Body of pancreas (tissue), 4 donors: ENCODE results near the gene SLC30A4. TPM values are rescaled to one million over a fixed set of nuclear protein-coding genes. Genes with fewer than 3 reads are reported as not detected.

Experiments used
- ATAC-seq: fragments of 150-250 bp; one replicate; pipeline ENCODE4 v1.9.1; 2016
- DNase-seq, 4 donors: peaks; one replicate each; pipeline ENCODE4 v3.0.0-alpha.2; 2019
- H3K27ac ChIP-seq, 4 donors: fragments of 200-600 bp; sonication (generic); 1 replicate in 3 of 4; 2 replicates in 1 of 4; pipeline versions ENCODE4 v1.5.1 to v1.6.1; 2016 to 2019; ENCODE audit warnings: mild to moderate bottlenecking in 1 of 4, mixed read lengths in 1 of 4, moderate library complexity in 1 of 4
- H3K27me3 ChIP-seq, 2 donors: fragments of 200-600 bp; sonication (generic); one replicate each; pipeline ENCODE4 v1.6.0; 2016; ENCODE audit warnings: mild to moderate bottlenecking in 1 of 2
- H3K36me3 ChIP-seq, 2 donors: fragments of 200-600 bp; sonication (generic); replicated peaks in 1 of 2; 2 replicates each; pipeline ENCODE4 v1.5.1; 2016; ENCODE audit warnings: low read depth in 2 of 2; ENCODE audit not compliant: insufficient read depth in 1 of 2
- H3K4me1 ChIP-seq: fragments of 200-600 bp; sonication (generic); one replicate; pipeline ENCODE4 v1.6.0; 2016
- H3K4me3 ChIP-seq, 2 donors: fragments of 200-600 bp; sonication (generic); 1 replicate in 1 of 2; 2 replicates in 1 of 2; pipeline ENCODE4 v1.5.1; 2016 to 2019
- H3K9me3 ChIP-seq, 3 donors: fragments of 200-600 bp; sonication (generic); 1 replicate in 2 of 3; 2 replicates in 1 of 3; pipeline ENCODE4 v1.5.1; 2016
- CTCF ChIP-seq, 7 experiments: fragments of 450-650 bp in 4 of 7; fragments of 200-600 bp in 3 of 7; sonication (generic) in 3 of 7; IDR thresholded peaks; one replicate each; pipeline ENCODE4 v1.5.1; 2016 to 2019; ENCODE audit warnings: antibody characterized with exemption in 7 of 7
- POLR2A ChIP-seq, 3 donors: fragments of 450-650 bp; IDR thresholded peaks; one replicate each; pipeline ENCODE4 v1.6.1; 2016; ENCODE audit warnings: antibody characterized with exemption in 3 of 3, mild to moderate bottlenecking in 2 of 3
- WGBS, 2 donors: methylation state at CpG; one replicate each; pipeline ENCODE4 v1.1.5; 2017; 5-methylcytosine and 5-hydroxymethylcytosine counted together
- intact Hi-C: fragments of 100-400 bp; cut with DNase I; formaldehyde crosslinking; loops from one replicate; pipeline ENCODE4 v1.15.1; 2023
- total RNA-seq, 2 donors: library from RNA; depleted of rRNA; stranded (reverse); fragments of >200 nt; gene quantifications; one replicate each; pipeline ENCODE4 v1.1.0, GENCODE V29; 2016

The SLC30A4 gene
- total RNA-seq, 2 donors from 2014 or later = 2.0 to 2.6 TPM

DNA sequence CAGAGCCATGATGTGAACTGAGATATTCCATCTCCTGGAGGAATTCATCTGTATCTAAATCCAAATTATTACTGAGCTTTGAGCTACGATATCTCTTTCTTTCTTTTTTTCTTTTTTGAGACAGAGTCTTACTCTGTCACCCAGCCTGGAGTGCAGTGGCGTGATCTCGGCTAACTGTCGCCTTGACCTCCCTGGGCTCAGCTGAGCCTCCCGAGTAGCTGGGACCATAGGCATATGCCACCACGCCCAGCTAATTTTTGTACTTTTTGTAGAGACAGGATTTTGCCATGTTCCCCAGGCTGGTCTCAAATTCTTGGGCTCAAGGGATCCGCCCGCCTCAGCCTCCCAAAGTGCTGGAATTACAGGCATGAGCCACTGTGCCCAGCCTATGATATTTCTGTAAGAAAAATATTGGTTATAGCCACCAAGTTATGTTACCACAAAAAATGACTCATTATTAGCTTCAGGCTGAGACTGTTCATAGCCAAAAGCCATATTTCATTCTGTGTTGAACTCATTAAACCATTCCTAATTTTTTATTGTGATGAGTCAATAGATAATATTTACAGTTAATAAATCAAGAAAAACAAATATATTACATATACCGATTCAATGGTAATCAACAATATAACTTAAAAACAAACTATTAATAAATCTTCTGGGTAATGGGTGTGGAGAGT, 27.1 kb upstream of the SLC30A4 start:
- ATAC-seq = no peak
- no peaks in the 10 kb centered on the region for H3K4me1 ChIP-seq
- H3K36me3 ChIP-seq = no peaks in the 10 kb centered on the region
- intact Hi-C loops = no loop called here
- 83 to 90% methylated on average over 9 of the region's 9 CpGs for WGBS, 2 donors
- H3K9me3 ChIP-seq = no peaks in the 10 kb centered on the region
- TF ChIP-seq POLR2A (IDR thresholded peaks at IDR 0.05) (no peak), CTCF (IDR thresholded peaks at IDR 0.05) (no peak)
- H3K27ac ChIP-seq = no peak overlapping the region
- no peak for DNase-seq
- no peaks in the 10 kb centered on the region for H3K27me3 ChIP-seq
- no peak overlapping the region for H3K4me3 ChIP-seq

- Histone ChIP-seq H3K4me1 (no peaks in the 10 kb centered on the region), H3K4me3 (no peak overlapping the region), H3K27me3 (no peaks in the 10 kb centered on the region), H3K27ac (no peak overlapping the region), H3K36me3 (no peaks in the 10 kb centered on the region), H3K9me3 (no peaks in the 10 kb centered on the region)
- intact Hi-C loops = no loop called here
- TF ChIP-seq CTCF (IDR thresholded peaks at IDR 0.05) = no peak
- no peak for TF ChIP-seq POLR2A (IDR thresholded peaks at IDR 0.05)
- 82 to 88% methylated on average over 17 of the region's 17 CpGs for WGBS, 2 donors
- DNase-seq (no peak), ATAC-seq (no peak)
Measured at GRCh38 chr15:45548753-45549520, 26.4 kb upstream of the SLC30A4 start.

- no peak for DNase-seq
- TF ChIP-seq CTCF (IDR thresholded peaks at IDR 0.05) = no peak
- no peak for TF ChIP-seq POLR2A (IDR thresholded peaks at IDR 0.05)
- Histone ChIP-seq H3K9me3 (no peaks in the 10 kb centered on the region), H3K4me3 (no peak overlapping the region), H3K27me3 (no peaks in the 10 kb centered on the region), H3K27ac (no peak overlapping the region), H3K36me3 (no peaks in the 10 kb centered on the region), H3K4me1 (no peaks in the 10 kb centered on the region)
- intact Hi-C loops = no loop called here
- WGBS, 2 donors = 91 to 92% methylated on average over 7 of the region's 7 CpGs
- ATAC-seq = no peak
Measured at GRCh38 chr15:45546789-45547188, 24.2 kb upstream of the SLC30A4 start.

DNA sequence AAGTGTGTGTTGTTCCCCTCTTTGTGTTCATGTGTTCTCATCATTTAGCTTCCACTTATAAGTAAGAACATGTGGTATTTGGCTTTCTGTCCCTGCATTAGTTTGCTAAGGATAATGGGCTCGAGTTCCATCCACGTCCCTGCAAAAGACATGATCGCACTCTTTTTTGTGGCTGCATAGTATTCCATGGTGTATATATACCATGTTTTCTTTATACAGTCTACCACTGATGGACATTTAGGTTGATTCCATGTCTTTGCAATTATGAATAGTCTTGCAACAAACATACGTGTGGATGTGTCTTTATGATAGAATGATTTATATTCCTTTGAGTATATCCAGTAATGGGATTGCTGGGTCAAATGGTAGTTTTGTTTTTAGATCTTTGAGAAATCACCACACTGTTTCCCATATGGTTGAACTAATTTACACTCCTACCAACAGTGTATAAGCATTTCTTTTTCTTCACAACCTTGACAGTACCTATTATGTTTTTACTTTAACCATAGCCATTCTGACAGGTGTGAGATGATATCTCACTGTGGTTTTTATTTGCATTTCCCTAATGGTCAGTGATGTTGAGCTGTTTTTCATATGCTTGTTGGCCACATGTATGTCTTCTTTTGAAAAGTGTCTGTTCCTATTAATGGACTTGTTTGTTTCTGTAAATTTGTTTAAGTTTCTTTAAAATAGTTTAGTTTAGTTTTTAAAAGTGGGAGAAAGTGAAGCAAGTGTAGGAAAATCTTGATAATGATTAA, 21.9 kb upstream of the SLC30A4 start:
- Histone ChIP-seq H3K36me3 (no peaks in the 10 kb centered on the region), H3K9me3 (no peaks in the 10 kb centered on the region), H3K4me1 (no peaks in the 10 kb centered on the region), H3K27ac (no peak overlapping the region), H3K27me3 (no peaks in the 10 kb centered on the region), H3K4me3 (no peak overlapping the region)
- 73 to 86% methylated on average over 4 of the region's 4 CpGs for WGBS, 2 donors
- ATAC-seq (no peak), DNase-seq (no peak)
- intact Hi-C loops = no loop called here
- TF ChIP-seq CTCF (IDR thresholded peaks at IDR 0.05) = no peak
- no peak for TF ChIP-seq POLR2A (IDR thresholded peaks at IDR 0.05)
